ENCODE data around the gene SERPINA6.
"Not testable (repeated sequence)": the region's sequence is repeated elsewhere in the genome, so short reads cannot be mapped to it uniquely, and the experiment has no call there.

Gene SERPINA6, protein sequence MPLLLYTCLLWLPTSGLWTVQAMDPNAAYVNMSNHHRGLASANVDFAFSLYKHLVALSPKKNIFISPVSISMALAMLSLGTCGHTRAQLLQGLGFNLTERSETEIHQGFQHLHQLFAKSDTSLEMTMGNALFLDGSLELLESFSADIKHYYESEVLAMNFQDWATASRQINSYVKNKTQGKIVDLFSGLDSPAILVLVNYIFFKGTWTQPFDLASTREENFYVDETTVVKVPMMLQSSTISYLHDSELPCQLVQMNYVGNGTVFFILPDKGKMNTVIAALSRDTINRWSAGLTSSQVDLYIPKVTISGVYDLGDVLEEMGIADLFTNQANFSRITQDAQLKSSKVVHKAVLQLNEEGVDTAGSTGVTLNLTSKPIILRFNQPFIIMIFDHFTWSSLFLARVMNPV

DNA sequence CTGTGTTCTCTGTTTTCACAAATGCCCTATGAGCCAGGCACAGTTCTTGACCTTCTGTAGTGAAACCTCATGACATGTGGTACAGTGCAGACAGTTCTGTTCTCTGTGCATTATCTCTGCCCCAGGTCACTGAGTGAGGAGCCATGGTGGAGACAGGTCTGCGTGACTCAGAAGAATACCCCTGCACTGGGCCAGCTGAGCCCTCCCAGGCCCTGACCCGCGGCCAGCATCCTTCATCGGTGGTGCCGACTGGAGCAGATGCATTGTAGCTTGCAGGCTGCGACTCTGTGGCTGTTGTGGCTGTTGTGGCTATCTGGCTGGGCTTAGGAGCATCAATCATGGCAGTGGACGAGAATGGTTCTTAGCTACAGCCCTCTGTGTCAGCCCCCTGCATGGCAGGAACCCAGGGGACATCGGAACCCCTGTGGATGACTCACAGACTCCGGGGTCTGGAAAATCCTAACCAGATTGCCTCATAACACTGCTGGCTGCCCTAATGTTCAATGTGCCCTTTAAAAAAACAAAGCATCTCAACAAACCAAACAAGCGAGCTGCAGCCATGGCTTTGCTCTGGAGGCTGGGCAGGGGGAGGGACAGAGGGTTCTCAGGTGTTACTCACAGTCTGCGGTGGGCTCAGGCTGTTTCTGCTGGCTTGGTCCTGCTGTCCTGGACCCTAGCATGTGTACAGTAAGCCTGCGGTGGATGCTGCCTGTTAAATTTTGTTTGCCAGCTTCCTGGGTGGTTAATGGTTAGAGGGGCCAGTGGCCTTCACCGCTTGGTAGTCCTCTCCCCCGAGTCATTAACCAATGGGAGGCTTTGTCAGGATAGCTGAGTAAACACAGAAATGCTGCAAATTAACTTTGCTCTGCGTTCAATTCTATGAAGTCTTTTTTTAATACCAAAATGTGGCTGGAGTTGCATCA, at the start of gene SERPINA6:
Gene SERPINA6 (minus strand): TSS at position 689 of the 923 bp plus-strand sequence. CDS start 8,688 bp downstream, outside the sequence.
- no peak for DNase-seq

GRCh38 chr14:94372021-94372605, 49.0 kb upstream of the SERPINA6 start:
- DNase-seq = no peak

- DNase-seq = no peak
Observed at GRCh38 chr14:94370524-94370910, 47.4 kb upstream of the SERPINA6 start.

- not testable (repeated sequence) for DNase-seq
Observed at GRCh38 chr14:94369766-94370523, 46.8 kb upstream of the SERPINA6 start.

DNA sequence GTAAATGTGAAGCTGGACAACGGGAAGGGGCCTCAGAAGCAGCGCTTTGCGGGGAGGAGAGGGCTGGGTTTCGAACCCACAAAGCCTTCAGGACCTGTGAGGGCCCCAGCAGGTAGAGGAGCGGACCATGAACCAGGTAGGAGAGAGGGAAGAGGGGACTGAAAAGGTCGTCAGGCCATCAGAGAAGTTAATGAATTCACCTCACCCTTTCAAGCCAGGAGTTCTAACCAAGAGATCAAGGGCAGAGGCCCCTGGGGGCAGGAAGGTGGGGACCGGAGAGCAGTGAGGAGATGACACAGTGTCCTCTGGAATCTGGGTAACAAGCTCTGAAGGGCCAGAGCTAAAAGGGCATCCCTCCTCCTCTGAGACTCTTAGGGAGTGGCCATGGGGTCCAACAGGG, 45.8 kb upstream of the SERPINA6 start:
- no peak for DNase-seq

DNA sequence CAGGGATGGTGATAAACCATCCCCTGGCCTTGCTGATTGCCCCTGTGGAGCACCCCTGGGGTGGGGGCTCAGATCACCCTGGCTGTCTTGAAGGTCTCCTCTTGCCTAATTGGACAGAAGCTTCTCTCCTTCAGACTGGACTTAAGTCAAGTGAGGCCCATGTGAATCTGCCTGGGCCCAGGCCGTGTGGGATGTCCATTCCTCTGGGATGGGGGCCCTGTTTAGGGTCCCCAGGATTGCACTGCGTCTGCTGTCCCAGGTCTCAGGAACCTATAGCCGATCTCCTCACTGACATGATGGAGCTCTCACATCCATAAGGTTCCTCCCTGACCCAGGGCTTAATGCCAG, 45.1 kb upstream of the SERPINA6 start:
- DNase-seq = no peak

DNA sequence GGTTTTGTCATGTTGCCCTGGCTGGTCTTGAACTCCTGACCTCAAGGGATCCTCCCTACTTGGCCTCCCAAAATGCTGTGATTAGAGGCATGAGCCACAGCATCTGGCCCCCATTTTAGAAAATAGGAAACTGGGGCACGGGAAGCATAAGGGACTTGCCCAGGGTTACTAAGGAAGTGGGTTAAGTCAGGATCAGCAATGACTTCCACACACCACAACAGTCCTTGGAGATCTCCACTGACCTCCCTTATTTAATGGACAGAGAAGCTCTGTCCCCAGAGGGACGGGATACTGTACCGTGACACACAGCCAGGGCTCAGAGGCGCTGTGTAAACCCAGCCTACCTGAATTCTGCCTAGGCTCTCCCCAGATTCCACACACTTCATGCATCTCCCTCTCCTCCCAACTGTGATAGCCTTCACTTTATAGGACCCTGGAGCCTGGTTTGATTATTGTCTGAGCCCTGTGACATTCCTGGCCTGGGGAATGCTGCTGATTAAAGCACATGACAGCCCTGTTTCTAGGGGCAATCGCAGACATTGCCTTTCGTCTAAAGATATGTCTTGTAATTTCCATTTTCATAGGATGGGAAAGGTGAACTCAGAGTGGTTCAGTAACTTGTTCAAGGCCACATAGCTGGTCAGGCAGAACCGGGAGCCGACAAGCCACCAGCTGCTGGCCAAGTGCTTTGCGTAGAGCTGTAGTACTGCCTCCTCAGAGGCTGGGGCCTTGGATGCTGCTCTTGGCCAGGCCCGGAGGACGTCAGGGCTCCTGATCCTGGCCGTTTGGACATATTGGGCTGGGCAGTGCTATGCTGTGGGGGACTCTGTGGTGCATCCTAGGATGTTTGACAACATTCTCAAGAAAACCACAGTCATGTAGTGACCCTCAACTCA, 44.5 kb upstream of the SERPINA6 start:
- DNase-seq = no peak

GRCh38 chr14:94366146-94366915, 43.2 kb upstream of the SERPINA6 start, which contains the start of gene SERPINA2:
SERPINA2 (minus strand) TSS chr14:94366698.
- DNase-seq = no peak

- DNase-seq = no peak
Observed at GRCh38 chr14:94365624-94366023, 42.5 kb upstream of the SERPINA6 start.

GRCh38 chr14:94364964-94365363, 41.8 kb upstream of the SERPINA6 start:
- DNase-seq = no peak

DNA sequence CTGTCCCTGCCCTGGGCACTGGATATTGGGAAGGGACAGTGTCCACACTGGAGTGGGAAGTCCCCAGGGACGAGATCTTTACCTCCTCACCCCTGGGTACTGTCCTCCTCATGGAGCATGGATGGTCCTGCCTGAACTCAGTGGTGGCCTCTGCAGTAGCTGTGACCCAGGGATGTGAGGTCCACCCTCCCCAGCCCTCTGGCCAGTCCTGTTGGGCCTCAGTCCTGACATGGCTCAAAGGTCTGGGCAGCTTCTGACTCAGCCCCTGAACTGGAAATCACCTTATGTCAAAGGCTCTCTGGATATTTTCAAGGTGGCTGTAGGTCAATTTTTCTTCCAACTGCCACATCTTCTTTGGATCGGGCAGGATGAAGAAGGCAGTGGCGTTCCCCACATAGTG, 40.9 kb upstream of the SERPINA6 start:
- DNase-seq = no peak

DNA sequence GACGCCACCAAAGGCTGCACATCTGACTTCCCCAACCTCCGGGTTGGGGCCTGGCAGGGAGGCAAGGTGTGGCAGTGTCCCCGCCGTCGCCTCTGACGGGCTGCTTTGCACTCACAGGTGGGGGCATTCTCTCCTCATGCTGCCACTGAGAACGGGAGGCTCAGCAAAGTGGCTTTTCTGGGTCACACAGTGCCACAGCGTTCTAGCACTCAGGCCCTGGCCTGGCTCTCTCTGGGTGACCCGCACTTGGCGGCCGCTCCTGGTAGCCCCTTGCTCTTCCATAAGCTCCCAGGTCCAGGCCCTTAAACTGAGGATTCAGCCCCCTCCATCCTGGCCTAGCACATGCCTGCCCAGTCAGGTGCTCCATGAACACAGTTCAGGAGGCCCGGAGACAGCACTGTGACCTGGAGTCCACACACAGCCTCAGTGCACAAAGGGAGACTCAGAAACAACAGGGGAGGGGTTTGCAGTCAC, 40.1 kb upstream of the SERPINA6 start:
- DNase-seq = no peak

DNA sequence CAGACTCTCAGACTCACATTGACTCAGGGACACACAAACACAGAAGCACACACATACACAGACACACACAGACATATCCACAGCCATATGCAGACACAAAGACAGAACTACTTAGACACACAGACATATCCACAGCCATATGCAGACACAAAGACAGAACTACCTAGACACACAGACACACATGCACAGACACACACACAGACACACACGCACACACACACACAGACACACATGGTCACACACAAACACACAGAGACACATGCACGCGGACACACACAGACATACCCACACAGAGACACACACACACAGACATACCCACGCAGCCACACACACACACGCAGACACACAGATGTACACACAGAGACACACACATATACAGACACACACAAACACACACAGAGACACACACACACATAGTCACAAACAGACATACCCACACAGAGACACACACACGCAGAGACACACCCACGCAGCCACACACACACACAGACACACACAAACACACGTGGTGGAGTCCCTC, 39.5 kb upstream of the SERPINA6 start:
- DNase-seq = no peak

GRCh38 chr14:94361682-94362081, 38.5 kb upstream of the SERPINA6 start:
- DNase-seq = no peak

DNA sequence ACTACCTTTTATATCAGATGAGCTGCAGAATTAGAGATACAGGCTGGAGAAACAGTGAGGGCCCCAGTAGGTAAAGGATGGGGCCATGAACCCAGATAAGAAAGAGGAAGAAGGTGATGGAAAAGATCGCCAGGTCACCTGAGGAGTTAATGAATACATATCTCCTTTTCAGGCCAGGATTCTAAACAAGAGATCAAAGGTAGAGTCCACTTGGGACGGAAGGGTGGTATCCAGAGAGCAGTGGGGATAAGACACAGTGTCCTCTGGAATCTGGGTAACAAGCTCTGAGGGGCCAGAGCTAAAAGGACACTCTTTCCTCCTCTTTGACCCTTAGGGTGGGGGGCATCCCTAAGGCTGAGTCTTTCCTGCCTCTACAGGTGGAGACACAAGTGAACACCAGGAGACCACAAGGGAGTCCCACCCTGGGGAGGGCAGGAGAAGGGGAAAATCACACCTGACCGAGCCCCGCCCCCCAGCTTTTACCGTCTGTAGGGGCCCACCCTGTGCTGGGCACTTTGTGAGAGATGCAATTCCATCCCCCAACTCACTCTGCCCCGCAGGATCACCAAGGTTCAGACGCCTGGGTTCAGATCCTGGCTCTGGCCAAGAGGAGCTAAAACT, 37.9 kb upstream of the SERPINA6 start:
- no peak for DNase-seq

DNA sequence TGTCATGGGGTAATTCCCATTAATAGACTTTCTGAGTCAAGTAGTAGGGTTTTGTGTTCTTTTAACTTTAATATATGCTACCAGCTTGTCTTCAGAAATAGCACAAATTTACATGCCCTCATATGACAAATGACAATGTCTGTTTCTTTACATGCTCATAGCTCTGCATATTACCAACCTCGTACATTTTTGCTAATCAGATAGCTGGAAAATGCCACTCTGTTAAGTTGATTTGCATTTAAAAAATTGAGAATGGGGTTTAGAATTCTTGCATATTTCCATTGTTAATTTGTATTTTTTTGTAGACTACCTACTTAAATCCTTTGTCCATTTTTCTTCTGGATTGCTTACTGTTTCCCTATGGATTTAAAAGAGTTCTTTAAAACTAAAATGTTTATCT, 34.0 kb upstream of the SERPINA6 start:
- DNase-seq = no peak

DNA sequence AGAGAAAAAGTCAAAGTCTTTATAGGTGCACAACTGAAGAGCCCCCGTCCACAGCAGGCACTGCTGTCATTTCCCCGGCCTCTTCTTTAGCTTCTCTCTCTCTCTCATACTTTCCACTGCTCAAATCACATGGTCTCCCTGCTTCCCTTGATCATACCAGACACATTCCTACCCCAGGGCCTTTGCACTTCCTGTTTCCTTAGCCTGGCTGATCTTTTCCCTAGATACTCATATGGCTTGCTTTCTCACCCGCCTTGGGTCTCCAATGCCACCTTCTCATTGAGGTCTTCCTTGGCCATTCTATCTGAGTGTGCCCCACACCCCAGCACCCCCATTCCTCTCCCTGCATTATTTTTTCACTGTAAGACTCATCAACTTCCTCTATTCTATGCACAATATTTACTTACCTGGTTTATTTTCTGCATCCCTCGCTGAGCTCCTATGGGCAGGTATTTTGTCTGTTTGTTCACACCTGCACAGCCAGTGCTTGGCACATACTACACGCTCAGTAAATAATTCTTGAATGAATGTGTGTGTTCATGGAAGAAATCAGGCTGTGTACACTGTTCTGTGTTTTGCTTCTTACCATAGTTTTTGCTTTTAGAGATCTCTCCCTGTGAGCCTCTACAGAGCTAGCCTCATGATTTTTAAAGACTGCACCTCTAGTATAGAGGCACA, 33.4 kb upstream of the SERPINA6 start:
- DNase-seq = no peak

- no peak for DNase-seq
Observed at GRCh38 chr14:94355191-94355794, 32.2 kb upstream of the SERPINA6 start.

- no peak for DNase-seq
Observed at GRCh38 chr14:94354638-94355185, 31.6 kb upstream of the SERPINA6 start.
